Astrocyte (in vitro differentiated cells and primary cell): ENCODE results near the gene VAMP8.

Experiments used
- CTCF ChIP-seq: IDR thresholded peaks from 2 replicates; pipeline ENCODE4 v1.5.1; 2011; ENCODE audit warnings: low read depth, mild to moderate bottlenecking, inconsistent platforms, low read length, moderate library complexity; ENCODE audit not compliant: insufficient read depth
- EZH2 ChIP-seq: IDR thresholded peaks from 2 replicates; pipeline ENCODE4 v1.6.1; 2012; ENCODE audit warnings: mild to moderate bottlenecking, low read length, inconsistent platforms; ENCODE audit not compliant: insufficient read depth

GRCh38 chr2:85593023-85593422 lies 15.6 kb downstream of the VAMP8 start:
- TF ChIP-seq CTCF (no peak), EZH2 (no peak)
